Colonic mucosa (tissue), 4 donors: ENCODE data around the gene NFYA. TPM values are rescaled to one million over a fixed set of nuclear protein-coding genes. Genes with fewer than 3 reads are reported as not detected.

ENCODE experiments used
- DNase-seq: peaks from one replicate; pipeline ENCODE4 v3.0.0-alpha.2; 2020
- H3K27ac ChIP-seq: fragments of 200-600 bp; one replicate; pipeline ENCODE4 v1.8.0; 2021
- H3K27me3 ChIP-seq: fragments of 200-600 bp; one replicate; pipeline ENCODE4 v1.8.0; 2021
- H3K36me3 ChIP-seq: fragments of 200-600 bp; one replicate; pipeline ENCODE4 v1.8.0; 2021
- H3K4me1 ChIP-seq: fragments of 200-600 bp; one replicate; pipeline ENCODE4 v1.8.0; 2021; ENCODE audit warnings: mild to moderate bottlenecking
- H3K4me3 ChIP-seq: fragments of 200-600 bp; one replicate; pipeline ENCODE4 v1.8.0; 2021
- H3K9ac ChIP-seq, 2 donors: one replicate each; pipeline ENCODE4 v1.7.0; 2013; ENCODE audit warnings: control low read depth in 2 of 2, low read depth in 2 of 2, low read length in 2 of 2
- H3K9me3 ChIP-seq: fragments of 200-600 bp; one replicate; pipeline ENCODE4 v1.8.0; 2021
- intact Hi-C: fragments of 100-400 bp; cut with DNase I; formaldehyde crosslinking; loops from one replicate; pipeline ENCODE4 v1.14.1; 2022
- total RNA-seq, 2 donors: library from RNA; stranded (reverse); fragmentation: NEBNext Ultra II Directional in 1 of 2; extraction: Animal tissue kit (Norgen Biotek cat#: 25700) in 1 of 2; gene quantifications; one replicate each; pipeline ENCODE4 v1.2.1, GENCODE V29; 2021
- TF ChIP-seq, protein P1 (sequence below): fragments of 200-600 bp; IDR thresholded peaks from one replicate; pipeline ENCODE4 v1.8.0; 2022; ENCODE audit warnings: antibody characterized with exemption, mild to moderate bottlenecking
- donor health status: healthy.
- donor health status: DM: no; HTN: no; CAD: no.
- donor health status: DM: no; HTN: no; CAD: no.

NFYA gene
- total RNA-seq, 2 donors from 2014 or later: 21.2 to 24.5 TPM

DNA sequence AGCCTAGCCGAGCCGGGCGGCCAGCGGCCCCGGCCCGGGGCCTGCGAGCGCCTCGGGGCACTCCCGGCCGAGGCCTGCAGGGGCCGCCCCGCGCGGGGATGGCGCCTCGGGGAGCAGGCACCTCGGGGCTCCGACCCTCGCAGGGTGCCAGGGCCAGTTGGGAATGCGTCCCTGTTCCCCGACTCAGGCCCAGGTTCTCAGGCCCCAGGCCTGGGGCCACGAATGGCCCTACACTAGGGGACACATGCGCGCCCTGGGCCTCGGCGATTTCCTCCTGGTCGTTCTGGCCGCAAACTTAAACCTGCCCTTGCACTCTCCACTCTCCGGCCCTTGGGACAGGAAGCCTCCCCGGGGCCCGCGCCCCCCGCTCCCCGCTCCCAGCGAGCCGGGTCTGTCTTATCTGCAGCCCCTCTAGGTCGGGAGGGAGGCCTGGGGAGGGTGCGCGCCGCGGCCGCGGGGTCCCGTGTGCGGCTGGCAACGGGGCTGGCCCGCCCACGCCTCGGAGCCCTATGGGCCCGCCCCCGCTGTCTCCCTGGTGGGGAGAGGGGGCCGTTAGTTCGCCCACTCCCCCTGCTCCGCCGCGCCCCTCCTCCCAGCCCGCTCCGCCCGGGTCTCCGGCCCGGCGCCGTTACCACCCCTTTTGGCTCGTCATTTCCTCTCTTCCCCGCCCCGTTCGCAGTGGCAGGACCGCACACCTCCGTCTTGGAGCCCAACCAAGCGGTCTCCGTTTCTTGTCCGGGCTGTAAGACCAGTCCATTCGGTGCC is 611 bp downstream of the NFYA start:
- Histone ChIP-seq H3K4me1 (no peaks in the 10 kb centered on the region), H3K9ac (peak overlapping the region; percentile 95 to 100), H3K36me3 (no peaks in the 10 kb centered on the region), H3K4me3 (peak overlapping the region; percentile 89), H3K27ac (peak overlapping the region; percentile 100), H3K9me3 (no peaks in the 10 kb centered on the region), H3K27me3 (no peaks in the 10 kb centered on the region)
- TF ChIP-seq, protein P1, sequence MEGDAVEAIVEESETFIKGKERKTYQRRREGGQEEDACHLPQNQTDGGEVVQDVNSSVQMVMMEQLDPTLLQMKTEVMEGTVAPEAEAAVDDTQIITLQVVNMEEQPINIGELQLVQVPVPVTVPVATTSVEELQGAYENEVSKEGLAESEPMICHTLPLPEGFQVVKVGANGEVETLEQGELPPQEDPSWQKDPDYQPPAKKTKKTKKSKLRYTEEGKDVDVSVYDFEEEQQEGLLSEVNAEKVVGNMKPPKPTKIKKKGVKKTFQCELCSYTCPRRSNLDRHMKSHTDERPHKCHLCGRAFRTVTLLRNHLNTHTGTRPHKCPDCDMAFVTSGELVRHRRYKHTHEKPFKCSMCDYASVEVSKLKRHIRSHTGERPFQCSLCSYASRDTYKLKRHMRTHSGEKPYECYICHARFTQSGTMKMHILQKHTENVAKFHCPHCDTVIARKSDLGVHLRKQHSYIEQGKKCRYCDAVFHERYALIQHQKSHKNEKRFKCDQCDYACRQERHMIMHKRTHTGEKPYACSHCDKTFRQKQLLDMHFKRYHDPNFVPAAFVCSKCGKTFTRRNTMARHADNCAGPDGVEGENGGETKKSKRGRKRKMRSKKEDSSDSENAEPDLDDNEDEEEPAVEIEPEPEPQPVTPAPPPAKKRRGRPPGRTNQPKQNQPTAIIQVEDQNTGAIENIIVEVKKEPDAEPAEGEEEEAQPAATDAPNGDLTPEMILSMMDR: peak; percentile 17
- intact Hi-C loops: no loop called here
- peak; percentile 91 for DNase-seq

DNA sequence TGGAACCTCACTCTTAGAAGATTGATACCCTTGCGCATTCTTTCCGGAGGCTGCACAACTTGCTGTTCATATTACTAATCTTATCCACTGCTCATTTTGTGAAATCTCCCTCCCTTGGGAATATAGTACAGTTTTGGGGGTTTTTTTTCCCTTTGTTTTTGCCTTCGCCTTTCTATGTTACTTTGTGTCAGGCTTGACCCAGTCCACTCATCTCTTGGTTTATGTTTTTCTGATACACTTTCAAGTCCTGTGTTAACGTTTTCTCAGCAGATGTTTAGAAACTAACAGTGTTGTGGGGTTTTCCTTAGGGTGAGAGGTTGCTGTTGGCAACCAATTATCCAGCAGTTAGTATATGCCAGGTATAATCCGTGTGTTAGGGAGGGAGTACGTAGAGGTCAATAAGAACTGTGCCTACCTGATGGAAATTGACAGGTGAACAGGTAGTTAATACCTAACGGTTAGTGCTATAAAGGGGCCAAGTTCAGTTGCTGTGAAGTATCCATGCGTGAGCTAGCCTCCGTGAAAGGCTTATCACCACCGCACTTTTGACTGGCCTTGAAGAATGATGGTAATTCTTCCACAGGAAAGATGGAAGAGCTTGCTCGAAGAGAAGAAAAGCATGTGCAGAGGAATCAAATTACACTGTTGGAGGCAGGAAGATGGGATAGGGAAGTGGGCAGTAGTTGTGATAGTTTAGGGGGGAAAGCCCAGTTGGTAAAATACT is 1.4 kb downstream of the NFYA start:
- Histone ChIP-seq H3K27me3 (no peaks in the 10 kb centered on the region), H3K36me3 (no peaks in the 10 kb centered on the region), H3K4me3 (peak overlapping the region; percentile 89), H3K9ac (peak overlapping the region; percentile 95 to 100), H3K4me1 (no peaks in the 10 kb centered on the region), H3K9me3 (no peaks in the 10 kb centered on the region), H3K27ac (peak overlapping the region; percentile 100)
- intact Hi-C loops: no loop called here
- TF ChIP-seq, protein P1: no peak
- DNase-seq: no peak

DNA sequence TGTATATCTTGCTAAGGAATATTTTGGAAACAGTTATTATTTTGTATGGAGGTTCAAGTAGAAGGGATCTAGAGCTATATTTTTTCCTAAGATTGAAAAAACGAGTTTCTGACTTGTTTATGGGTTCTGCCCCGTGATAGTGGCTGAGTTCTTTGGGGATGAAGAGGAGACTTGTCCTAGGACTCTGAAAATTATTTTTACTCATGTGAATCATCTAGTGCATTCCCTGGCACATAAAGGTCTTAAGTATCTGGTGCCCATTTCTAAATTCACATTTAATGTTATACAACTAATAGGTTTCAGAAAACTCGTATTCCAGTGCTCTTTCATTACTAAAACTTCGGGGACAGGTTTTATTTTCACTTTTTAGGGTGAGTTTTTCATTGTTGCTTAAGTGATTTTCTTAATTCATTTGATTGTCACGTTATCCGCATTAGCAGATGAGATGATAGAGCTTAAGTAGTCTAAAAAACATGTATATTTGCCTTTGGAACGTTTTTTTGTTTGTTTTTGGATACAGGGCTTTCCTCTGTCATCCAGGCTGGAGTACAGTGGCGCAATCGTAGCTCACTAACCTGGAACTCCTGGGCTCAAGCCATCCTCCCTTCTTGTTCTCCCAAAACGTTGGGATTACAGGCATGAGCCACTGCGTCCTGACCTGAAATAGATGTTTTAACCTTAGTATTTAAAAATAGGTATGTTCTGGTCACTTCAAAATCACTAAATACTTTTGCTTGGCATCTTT is 2.1 kb downstream of the NFYA start:
- H3K4me3 ChIP-seq: peak overlapping the region; percentile 89
- peak overlapping the region in 1 of 2 donors; percentile 95 for H3K9ac ChIP-seq
- no peaks in the 10 kb centered on the region for H3K27me3 ChIP-seq
- H3K9me3 ChIP-seq: no peaks in the 10 kb centered on the region
- TF ChIP-seq, protein P1: no peak
- no peak for DNase-seq
- H3K4me1 ChIP-seq: no peaks in the 10 kb centered on the region
- intact Hi-C loops: no loop called here
- peak overlapping the region; percentile 100 for H3K27ac ChIP-seq
- no peaks in the 10 kb centered on the region for H3K36me3 ChIP-seq

DNA sequence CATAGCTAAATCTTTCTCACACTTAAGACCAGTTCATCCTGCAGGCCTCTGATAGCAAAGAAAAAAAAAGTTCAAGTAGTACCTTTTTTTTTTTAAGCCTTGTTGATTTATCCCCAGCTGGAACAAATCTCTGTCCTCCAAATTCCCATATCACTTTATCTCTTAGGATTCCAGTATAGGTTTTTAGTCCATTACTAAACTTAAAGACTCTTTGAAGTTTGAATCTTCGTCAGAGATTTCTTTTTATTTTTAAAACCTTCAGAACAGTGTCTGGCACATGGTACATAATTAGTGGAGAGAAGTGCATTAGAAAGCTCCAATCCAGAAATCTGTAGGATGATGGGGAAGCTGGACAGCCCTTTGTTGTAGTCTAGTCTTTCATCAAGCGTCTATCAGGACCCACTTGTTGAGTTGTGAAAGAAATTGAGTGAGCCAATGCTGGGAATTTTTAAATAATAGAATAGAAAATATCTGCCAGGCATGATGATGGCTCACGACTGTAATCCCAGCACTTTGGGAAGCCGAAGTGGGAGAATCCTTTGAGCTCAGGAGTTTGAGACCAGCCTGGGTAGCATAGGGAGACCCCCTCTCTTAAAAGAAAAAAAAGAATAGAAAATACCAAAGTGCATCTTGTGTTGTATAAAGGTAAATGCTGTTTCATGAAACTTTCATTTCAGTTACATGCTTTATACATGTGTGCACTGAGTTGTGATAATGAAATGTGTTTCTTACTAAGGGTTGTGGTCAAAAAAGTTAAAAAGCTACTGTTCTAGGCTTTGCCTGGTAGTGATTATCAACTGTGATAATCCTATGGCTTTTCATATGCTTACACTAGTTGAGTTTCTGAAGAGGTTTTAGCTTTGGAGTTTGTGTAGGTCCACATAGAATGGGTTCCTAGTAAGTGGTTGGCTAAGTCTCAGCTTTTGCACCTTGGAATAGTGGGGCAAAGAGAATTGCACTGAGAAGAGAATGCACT is 3.2 kb downstream of the NFYA start:
- H3K27ac ChIP-seq: no peak overlapping the region
- H3K27me3 ChIP-seq: no peaks in the 10 kb centered on the region
- peaks cover 3% of the 10 kb centered on the region for H3K36me3 ChIP-seq
- no peak for DNase-seq
- no peaks in the 10 kb centered on the region for H3K9me3 ChIP-seq
- no peak overlapping the region for H3K4me3 ChIP-seq
- no peaks in the 10 kb centered on the region for H3K4me1 ChIP-seq
- TF ChIP-seq, protein P1: no peak
- intact Hi-C loops: no loop called here
- H3K9ac ChIP-seq: no peak overlapping the region
